Stimulated activated CD4-positive, alpha-beta T cell treated with anti-CD3 and anti-CD28 coated beads, Interleukin-1b, Interleukin-23, amount 100 ng/mL, for 48 hours (primary cell): ENCODE measurements around the gene CD58.
A peak's percentile ranks its signal among the peaks of the same experiment; 100 is the strongest.

Source experiments
- DNase-seq: peaks from one replicate; pipeline ENCODE4 v3.0.0-alpha.2; 2020

Gene CD58

GRCh38 chr1:116537040-116537831 lies 33.6 kb downstream of the CD58 start:
- peak; percentile 26 for DNase-seq

- no peak for DNase-seq
These were observed 36.6 kb downstream of the CD58 start for GRCh38 chr1:116534014-116534739.

GRCh38 chr1:116533429-116533820 lies 37.4 kb downstream of the CD58 start:
- DNase-seq, result no peak

GRCh38 chr1:116532671-116533428 lies 38.0 kb downstream of the CD58 start:
- no peak for DNase-seq

- no peak for DNase-seq
These were observed 38.9 kb downstream of the CD58 start for GRCh38 chr1:116531917-116532316.

- DNase-seq, result no peak
These were observed 41.1 kb downstream of the CD58 start for GRCh38 chr1:116529681-116530080.

- no peak for DNase-seq
These were observed 41.6 kb downstream of the CD58 start for GRCh38 chr1:116529199-116529631.

GRCh38 chr1:116528329-116529083 lies 42.3 kb downstream of the CD58 start:
- no peak for DNase-seq

- DNase-seq, result no peak
These were observed 45.4 kb downstream of the CD58 start for GRCh38 chr1:116525440-116525839.

- DNase-seq, result no peak
These were observed 49.6 kb downstream of the CD58 start for GRCh38 chr1:116521186-116521585.

GRCh38 chr1:116518400-116518799 lies 52.4 kb downstream of the CD58 start:
- no peak for DNase-seq

GRCh38 chr1:116516631-116517030 lies 54.2 kb downstream of the CD58 start:
- no peak for DNase-seq

GRCh38 chr1:116515702-116516101 lies 55.1 kb downstream of the CD58 start:
- DNase-seq, result no peak

GRCh38 chr1:116514708-116515525 lies 55.9 kb downstream of the CD58 start:
- peak; percentile 79 for DNase-seq

- DNase-seq, result no peak
These were observed 56.9 kb downstream of the CD58 start for GRCh38 chr1:116513956-116514355.

GRCh38 chr1:116511459-116512019 lies 59.3 kb downstream of the CD58 start:
- no peak for DNase-seq

- DNase-seq, result no peak
These were observed 60.5 kb downstream of the CD58 start for GRCh38 chr1:116510361-116510760.

- peak; percentile 60 for DNase-seq
These were observed 61.5 kb downstream of the CD58 start for GRCh38 chr1:116508984-116509980.

GRCh38 chr1:116508085-116508983 lies 62.5 kb downstream of the CD58 start:
- DNase-seq, result no peak
